Measurements from ENCODE around the gene RAD51B. TPM values are rescaled to one million over a fixed set of nuclear protein-coding genes. Genes with fewer than 3 reads are reported as not detected.

Gene RAD51B
- polyA plus RNA-seq, 3 donors, result 3.6 to 11.6 (median 9.4) TPM

DNA sequence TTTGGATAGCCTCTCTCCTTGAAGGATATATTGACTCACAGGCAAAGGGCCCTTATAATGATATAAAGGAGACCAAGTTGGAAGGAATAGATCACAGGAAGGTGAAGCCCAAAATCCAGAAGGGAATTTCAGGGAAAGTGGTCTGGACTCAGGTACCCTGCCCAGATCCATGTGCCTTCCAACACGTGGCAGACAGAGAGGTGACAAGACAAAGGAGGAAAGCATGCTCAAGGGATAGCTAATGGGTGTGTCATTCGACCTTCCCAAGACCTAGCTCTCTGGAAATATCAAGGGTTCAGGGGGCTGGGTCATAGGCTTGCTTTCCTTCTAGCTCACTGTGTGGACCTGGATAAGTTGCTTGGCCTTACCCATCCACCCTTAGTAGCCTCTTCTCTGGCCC lies 759.0 kb downstream of the RAD51B start:
- Mint-ChIP-seq H3K9me3 (peaks cover 0 to 9% (median 5%) of the 10 kb centered on the region in 7 donors), H3K27me3 (ENCODE audit: low read depth in 3 of 3) (peaks cover 0 to 2% (median 0%) of the 10 kb centered on the region in 3 donors), H3K36me3 (peaks cover 13% of the 10 kb centered on the region in 2 donors), H3K4me3 (peak overlapping the region in 1 of 2 donors; percentile 2), H3K27ac (peak overlapping the region; percentile 99 to 100 (median 100)), H3K4me1 (peaks cover 68% of the 10 kb centered on the region)
- Histone ChIP-seq H3K27me3 (ENCODE audit: control insufficient read depth in 2 of 2, insufficient read depth in 2 of 2, low read length in 2 of 2) (no peaks in the 10 kb centered on the region), H3K27ac (ENCODE audit: low read depth in 1 of 2, low read length in 2 of 2) (peak overlapping the region; percentile 89 to 92), H3K79me2 (ENCODE audit: insufficient read depth, low read length) (no peaks in the 10 kb centered on the region), H3K9ac (ENCODE audit: insufficient read depth, low read length, poor library complexity, severe bottlenecking) (peak overlapping the region; percentile 44), H3K9me3 (replicated peaks in 1 of 2; ENCODE audit: control insufficient read depth in 1 of 2, insufficient read depth in 1 of 2, low read length in 2 of 2) (no peaks in the 10 kb centered on the region), H3K4me2 (replicated peaks; ENCODE audit: extremely low read depth, low read length, poor library complexity, severe bottlenecking) (peak overlapping the region; percentile 7), H2AFZ (ENCODE audit: insufficient read depth, low read depth, low read length, poor library complexity, severe bottlenecking) (no peak overlapping the region), H3K4me1 (ENCODE audit: control insufficient read depth in 1 of 2, insufficient read depth in 2 of 2, low read length in 2 of 2) (peaks cover 65 to 68% of the 10 kb centered on the region in 2 donors), H3K4me3 (replicated peaks in 1 of 3; ENCODE audit: low read depth in 2 of 3, low read length in 3 of 3) (peak overlapping the region in 1 of 3 experiments; percentile 2), H3K36me3 (replicated peaks in 1 of 2; ENCODE audit: control insufficient read depth in 1 of 2, insufficient read depth in 2 of 2, low read length in 2 of 2) (no peaks in the 10 kb centered on the region), H4K20me1 (ENCODE audit: insufficient read depth, low read length) (no peaks in the 10 kb centered on the region)
- TF ChIP-seq, protein P1, sequence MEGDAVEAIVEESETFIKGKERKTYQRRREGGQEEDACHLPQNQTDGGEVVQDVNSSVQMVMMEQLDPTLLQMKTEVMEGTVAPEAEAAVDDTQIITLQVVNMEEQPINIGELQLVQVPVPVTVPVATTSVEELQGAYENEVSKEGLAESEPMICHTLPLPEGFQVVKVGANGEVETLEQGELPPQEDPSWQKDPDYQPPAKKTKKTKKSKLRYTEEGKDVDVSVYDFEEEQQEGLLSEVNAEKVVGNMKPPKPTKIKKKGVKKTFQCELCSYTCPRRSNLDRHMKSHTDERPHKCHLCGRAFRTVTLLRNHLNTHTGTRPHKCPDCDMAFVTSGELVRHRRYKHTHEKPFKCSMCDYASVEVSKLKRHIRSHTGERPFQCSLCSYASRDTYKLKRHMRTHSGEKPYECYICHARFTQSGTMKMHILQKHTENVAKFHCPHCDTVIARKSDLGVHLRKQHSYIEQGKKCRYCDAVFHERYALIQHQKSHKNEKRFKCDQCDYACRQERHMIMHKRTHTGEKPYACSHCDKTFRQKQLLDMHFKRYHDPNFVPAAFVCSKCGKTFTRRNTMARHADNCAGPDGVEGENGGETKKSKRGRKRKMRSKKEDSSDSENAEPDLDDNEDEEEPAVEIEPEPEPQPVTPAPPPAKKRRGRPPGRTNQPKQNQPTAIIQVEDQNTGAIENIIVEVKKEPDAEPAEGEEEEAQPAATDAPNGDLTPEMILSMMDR (IDR thresholded peaks at IDR 0.05), result no peak
- intact Hi-C loops (cut with micrococcal nuclease), result loop anchor here (2.0 to 5.0 kb wide), 5 partner anchors 20 to 214 kb away; partner anchors contain the start of gene ZFP36L1 (in 2 of the 2)
- peak in 1 of 3 donors; percentile 32 for DNase-seq
- 100% methylated on average over 2 of the region's 2 CpGs for WGBS (ENCODE audit: insufficient coverage)

GRCh38 chr14:68580096-68580645 lies 760.6 kb downstream of the RAD51B start:
- peaks cover 0 to 3% (median under 1%) of the 10 kb centered on the region in 3 donors for H3K27me3 Mint-ChIP-seq (ENCODE audit: low read depth in 3 of 3)

More at GRCh38 chr14:68580096-68580645, 760.6 kb downstream of the RAD51B start:
- intact Hi-C loops (cut with micrococcal nuclease), result loop anchor here in 1 of 2 donors (5.0 kb wide), 1 partner anchor 37 kb away; no protein-coding TSS in a partner anchor
- peaks cover 13 to 16% of the 10 kb centered on the region in 2 donors for H3K36me3 Mint-ChIP-seq
- H3K4me2 ChIP-seq (replicated peaks; ENCODE audit: extremely low read depth, low read length, poor library complexity, severe bottlenecking), result no peak overlapping the region
- no peaks in the 10 kb centered on the region for H3K27me3 ChIP-seq (ENCODE audit: control insufficient read depth in 2 of 2, insufficient read depth in 2 of 2, low read length in 2 of 2)
- H3K4me1 ChIP-seq (ENCODE audit: control insufficient read depth in 1 of 2, insufficient read depth in 2 of 2, low read length in 2 of 2), result peaks cover 56 to 57% of the 10 kb centered on the region in 2 donors
- no peak overlapping the region for H3K4me3 ChIP-seq (replicated peaks in 1 of 3; ENCODE audit: low read depth in 2 of 3, low read length in 3 of 3)
- H3K4me1 Mint-ChIP-seq, result peaks cover 57% of the 10 kb centered on the region
- H3K27ac Mint-ChIP-seq, result peak overlapping the region; percentile 79 to 100 (median 90)
- 8% methylated on average over 2 of the region's 9 CpGs for WGBS (ENCODE audit: insufficient coverage)
- TF ChIP-seq, protein P1 (IDR thresholded peaks at IDR 0.05), result no peak
- H3K36me3 ChIP-seq (replicated peaks in 1 of 2; ENCODE audit: control insufficient read depth in 1 of 2, insufficient read depth in 2 of 2, low read length in 2 of 2), result no peaks in the 10 kb centered on the region
- H3K4me3 Mint-ChIP-seq, result no peak overlapping the region
- peaks cover 0 to 9% (median 5%) of the 10 kb centered on the region in 7 donors for H3K9me3 Mint-ChIP-seq
- no peaks in the 10 kb centered on the region for H4K20me1 ChIP-seq (ENCODE audit: insufficient read depth, low read length)
- peak overlapping the region; percentile 60 to 76 for H3K27ac ChIP-seq (ENCODE audit: low read depth in 1 of 2, low read length in 2 of 2)
- no peak overlapping the region for H3K9ac ChIP-seq (ENCODE audit: insufficient read depth, low read length, poor library complexity, severe bottlenecking)
- peak; percentile 53 to 79 (median 73) for DNase-seq
- peak overlapping the region; percentile 30 for H2AFZ ChIP-seq (ENCODE audit: insufficient read depth, low read depth, low read length, poor library complexity, severe bottlenecking)
- no peaks in the 10 kb centered on the region for H3K79me2 ChIP-seq (ENCODE audit: insufficient read depth, low read length)
- H3K9me3 ChIP-seq (replicated peaks in 1 of 2; ENCODE audit: control insufficient read depth in 1 of 2, insufficient read depth in 1 of 2, low read length in 2 of 2), result no peaks in the 10 kb centered on the region
